ENCODE results near the gene MLLT3.

DNA sequence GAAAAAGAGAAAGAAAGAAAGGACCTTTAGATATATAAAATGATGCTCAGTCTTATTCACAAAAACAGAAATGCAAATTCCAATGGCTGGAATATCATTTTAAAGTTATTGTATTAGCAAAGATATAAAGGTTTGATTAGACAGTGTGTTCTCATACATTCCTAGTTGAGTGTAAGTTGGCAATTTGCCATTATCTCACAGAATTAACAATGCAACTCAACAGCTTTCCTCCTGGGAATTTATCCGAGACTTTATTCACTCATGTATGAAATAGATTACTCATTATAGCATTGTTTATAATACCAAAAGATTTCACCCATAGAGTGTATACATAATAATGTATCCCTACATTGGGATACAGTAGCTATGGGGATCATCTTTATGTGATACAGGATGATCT is 27.1 kb upstream of the MLLT3 start:
- TF ChIP-seq POLR2AphosphoS5 (IDR thresholded peaks at IDR 0.05; ENCODE audit: low read depth, low read length) (no peak), POLR2A (IDR thresholded peaks at IDR 0.05; ENCODE audit: low read depth, low read length) (no peak), PAX5 (IDR thresholded peaks at IDR 0.05; ENCODE audit: insufficient read depth, low read length, severe bottlenecking) (no peak), SPI1 (IDR thresholded peaks at IDR 0.05; ENCODE audit: low read depth, low read length) (no peak), TAF1 (IDR thresholded peaks at IDR 0.05; ENCODE audit: low read depth, low read length) (no peak)
